Skeletal muscle satellite cell (primary cell): ENCODE measurements around the gene PMM1.

Source experiments
- H3K27me3 ChIP-seq: 2 replicates; pipeline ENCODE4 v1.7.0; 2013; ENCODE audit warnings: low read length; ENCODE audit not compliant: control insufficient read depth, insufficient read depth
- H3K36me3 ChIP-seq: 2 replicates; pipeline ENCODE4 v1.7.0; 2013; ENCODE audit warnings: mild to moderate bottlenecking, control low read depth, low read length; ENCODE audit not compliant: insufficient read depth
- H3K4me1 ChIP-seq: 2 replicates; pipeline ENCODE4 v1.7.0; 2013; ENCODE audit warnings: low read length; ENCODE audit not compliant: control insufficient read depth, insufficient read depth
- H3K4me2 ChIP-seq: 2 replicates; pipeline ENCODE4 v1.7.0; 2013; ENCODE audit warnings: mild to moderate bottlenecking, low read length
- H3K4me3 ChIP-seq: 2 replicates; pipeline ENCODE4 v1.7.0; 2013; ENCODE audit warnings: low read length
- H3K9ac ChIP-seq: 2 replicates; pipeline ENCODE4 v1.7.0; 2013; ENCODE audit warnings: mild to moderate bottlenecking, low read depth, low read length, moderate library complexity
- H3K9me3 ChIP-seq: replicated peaks from 2 replicates; pipeline ENCODE4 v1.7.0; 2013; ENCODE audit warnings: mild to moderate bottlenecking, control low read depth, low read length

Gene PMM1

DNA sequence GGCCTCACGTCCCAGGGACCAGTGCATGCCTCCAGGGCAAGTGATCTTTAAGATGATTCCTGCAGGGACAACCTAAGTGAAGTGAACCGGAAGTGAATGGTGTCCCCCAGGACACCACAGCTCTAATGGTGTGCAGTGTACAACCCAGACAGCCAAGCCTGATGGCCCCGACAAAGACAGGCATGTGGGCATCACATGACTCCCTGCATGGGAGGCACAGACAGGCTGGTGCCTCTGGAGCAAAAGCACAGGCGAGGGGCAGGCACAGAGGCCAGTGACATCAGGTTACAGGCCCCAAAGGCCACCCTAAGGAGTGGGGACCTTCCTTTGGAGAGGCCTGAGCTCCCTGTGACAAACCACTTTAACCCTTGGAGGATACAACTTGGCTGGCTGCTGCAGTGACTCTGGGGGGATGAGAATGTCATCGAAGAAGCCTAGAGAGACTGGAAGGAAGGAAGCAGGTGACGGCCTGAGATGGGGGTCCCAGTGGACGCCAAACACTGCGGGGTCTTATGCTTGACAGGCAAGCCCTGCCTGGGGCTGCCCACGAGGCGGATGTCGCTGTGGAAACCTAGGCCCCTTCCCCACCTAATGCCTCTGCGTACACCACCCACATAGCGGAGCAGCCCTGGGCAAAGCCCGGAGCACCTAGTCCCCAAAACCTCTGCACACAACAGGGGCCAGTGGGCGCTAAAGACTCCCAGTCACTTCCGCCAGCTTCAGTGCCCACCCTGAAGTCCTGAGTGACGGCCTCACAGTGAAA lies 57.7 kb downstream of the PMM1 start:
- H3K36me3 ChIP-seq = peaks cover 58% of the 10 kb centered on the region
- H3K27me3 ChIP-seq = no peaks in the 10 kb centered on the region
- H3K9ac ChIP-seq = no peak overlapping the region
- H3K9me3 ChIP-seq = no peaks in the 10 kb centered on the region
- no peaks in the 10 kb centered on the region for H3K4me1 ChIP-seq
- H3K4me2 ChIP-seq = no peak overlapping the region
- H3K4me3 ChIP-seq = no peak overlapping the region

DNA sequence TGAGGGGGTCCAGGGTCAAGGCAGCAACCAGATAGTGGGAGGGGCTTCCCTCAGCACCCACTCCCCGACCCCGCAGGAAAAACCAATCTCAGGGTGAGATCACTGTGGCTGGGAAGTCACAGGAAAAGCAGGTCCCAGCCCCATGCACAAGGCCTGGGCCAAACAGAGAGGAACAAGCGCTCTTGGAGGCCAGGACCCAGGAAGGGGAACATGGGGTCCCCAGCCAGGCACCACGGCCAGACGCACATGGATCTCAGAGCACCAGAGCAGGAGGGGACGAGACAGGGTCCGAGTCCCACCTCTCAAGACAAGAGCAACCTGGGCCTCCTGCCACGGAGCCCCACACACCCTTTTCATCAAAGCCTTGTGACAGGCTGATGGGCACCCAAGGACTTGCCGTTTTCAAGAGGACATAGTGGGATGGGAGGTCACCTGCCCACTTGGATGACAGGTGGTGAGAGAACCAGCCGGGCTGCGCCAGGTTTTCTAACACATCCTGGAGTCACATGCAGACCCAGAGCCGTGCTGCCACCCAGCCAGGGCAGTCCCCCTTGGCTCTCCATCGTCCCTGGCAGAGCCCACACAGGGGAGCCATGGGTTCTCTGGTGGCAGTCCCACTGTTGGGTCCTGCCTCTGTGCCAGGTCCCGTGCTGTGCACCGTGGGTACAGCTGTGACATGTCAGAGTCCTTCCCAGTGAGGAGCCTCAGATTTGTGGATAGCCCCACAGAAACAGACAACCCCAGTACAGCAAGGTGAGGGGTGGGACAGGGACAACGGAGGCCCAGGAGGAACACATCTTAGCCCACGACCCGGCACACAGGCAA lies 58.5 kb downstream of the PMM1 start:
- H3K4me1 ChIP-seq = no peaks in the 10 kb centered on the region
- no peaks in the 10 kb centered on the region for H3K9me3 ChIP-seq
- no peak overlapping the region for H3K4me3 ChIP-seq
- no peaks in the 10 kb centered on the region for H3K27me3 ChIP-seq
- no peak overlapping the region for H3K4me2 ChIP-seq
- peaks cover 66% of the 10 kb centered on the region for H3K36me3 ChIP-seq
- H3K9ac ChIP-seq = no peak overlapping the region

DNA sequence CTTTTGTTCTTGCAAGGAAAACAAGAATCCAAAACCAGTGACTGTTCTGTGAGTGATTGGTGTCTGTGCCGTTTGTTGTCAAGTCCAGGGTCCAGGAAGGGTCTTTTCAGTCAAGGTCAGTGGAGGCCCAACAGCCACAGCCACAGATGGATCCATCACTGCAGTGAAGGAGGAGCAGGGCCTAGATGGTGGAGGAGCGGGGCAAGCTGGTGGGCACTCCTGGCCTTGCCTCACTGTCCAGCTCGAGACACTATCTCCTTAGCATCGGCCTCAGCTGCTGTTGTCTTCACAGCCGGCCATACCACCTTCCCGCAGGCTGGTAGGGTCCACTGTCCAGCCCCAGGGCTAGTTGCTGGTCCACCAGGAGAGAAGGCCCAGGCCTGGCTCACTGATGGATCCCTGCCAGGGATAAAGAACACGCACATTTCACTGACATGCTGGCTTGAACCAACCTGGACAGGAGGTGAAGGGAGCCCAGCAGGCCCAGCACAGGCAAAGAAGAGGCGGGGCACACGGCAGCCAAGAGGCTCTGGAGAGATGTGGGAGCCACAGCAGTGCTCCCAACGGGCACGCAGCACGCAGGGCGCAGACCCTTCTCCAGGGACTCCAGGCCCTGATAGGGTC lies 60.6 kb downstream of the PMM1 start:
- peaks cover 82% of the 10 kb centered on the region for H3K36me3 ChIP-seq
- no peak overlapping the region for H3K4me3 ChIP-seq
- H3K9ac ChIP-seq = no peak overlapping the region
- no peaks in the 10 kb centered on the region for H3K9me3 ChIP-seq
- H3K4me1 ChIP-seq = peaks cover 9% of the 10 kb centered on the region
- no peak overlapping the region for H3K4me2 ChIP-seq
- H3K27me3 ChIP-seq = no peaks in the 10 kb centered on the region

DNA sequence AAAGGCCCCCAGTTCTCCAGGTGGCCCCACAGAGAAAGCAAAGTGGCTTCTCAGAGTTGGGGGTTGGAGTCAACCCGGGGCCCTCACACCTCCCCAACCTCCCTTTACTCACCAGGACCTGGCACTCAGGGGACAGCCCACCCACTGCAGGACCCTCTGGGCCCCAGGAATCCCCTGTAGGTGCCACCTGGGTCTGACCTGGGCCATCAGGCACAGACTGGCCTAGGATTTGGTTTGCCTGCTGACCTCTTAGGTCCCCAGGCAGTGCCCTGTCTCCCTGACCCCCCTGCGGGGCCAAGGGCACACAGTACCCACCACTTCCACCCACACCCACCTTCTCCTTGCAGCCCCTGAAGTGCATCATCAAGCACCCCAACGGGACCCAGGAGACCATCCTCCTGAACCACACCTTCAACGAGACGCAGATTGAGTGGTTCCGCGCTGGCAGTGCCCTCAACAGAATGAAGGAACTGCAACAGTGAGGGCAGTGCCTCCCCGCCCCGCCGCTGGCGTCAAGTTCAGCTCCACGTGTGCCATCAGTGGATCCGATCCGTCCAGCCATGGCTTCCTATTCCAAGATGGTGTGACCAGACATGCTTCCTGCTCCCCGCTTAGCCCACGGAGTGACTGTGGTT lies 61.4 kb downstream of the PMM1 start:
- H3K27me3 ChIP-seq = no peaks in the 10 kb centered on the region
- H3K4me2 ChIP-seq = no peak overlapping the region
- H3K9me3 ChIP-seq = no peaks in the 10 kb centered on the region
- peaks cover 79% of the 10 kb centered on the region for H3K36me3 ChIP-seq
- no peak overlapping the region for H3K9ac ChIP-seq
- no peak overlapping the region for H3K4me3 ChIP-seq
- H3K4me1 ChIP-seq = peaks cover 17% of the 10 kb centered on the region
